Measurements from ENCODE around the gene MTCH1. TPM values are rescaled to one million over a fixed set of nuclear protein-coding genes. Genes with fewer than 3 reads are reported as not detected.

MTCH1 gene
- total RNA-seq, 4 donors from 2014 or later = 85.6 to 127 (median 116) TPM

DNA sequence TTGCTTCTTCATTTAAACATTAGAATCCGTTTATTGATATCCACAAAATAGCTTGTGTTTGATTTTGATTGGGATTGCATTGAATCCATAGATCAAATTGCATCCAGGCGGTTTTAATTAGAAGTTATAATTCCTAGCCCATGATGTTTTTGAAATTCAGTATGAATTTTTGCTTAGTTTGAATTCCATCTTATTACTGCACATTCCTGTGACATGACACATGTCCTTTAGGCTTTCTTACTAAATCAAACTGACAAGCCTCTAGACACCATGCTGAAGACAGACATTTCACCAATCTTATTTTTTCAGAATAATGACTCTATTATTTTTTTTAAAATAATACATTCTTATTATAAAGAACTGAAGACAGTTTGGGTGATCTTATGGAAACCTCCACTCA, 52.9 kb downstream of the MTCH1 start:
- no peaks in the 10 kb centered on the region for H3K36me3 ChIP-seq
- intact Hi-C loops (cut with DNase I; ENCODE audit: low total_unique reads) (no loop called here), in situ Hi-C loops (cut with MboI; ENCODE audit: low sequenced_read_pairs in 4 of 4) (no loop called here)
- DNase-seq (no peak), ATAC-seq (no peak)
- no peak overlapping the region for H3K27ac ChIP-seq
- H3K27me3 ChIP-seq = no peaks in the 10 kb centered on the region
- H3K4me3 ChIP-seq = no peak overlapping the region
- peaks cover 24 to 27% of the 10 kb centered on the region in 2 donors for H3K4me1 ChIP-seq
- TF ChIP-seq POLR2A (IDR thresholded peaks at IDR 0.05) = no peak
- TF ChIP-seq, protein P1, sequence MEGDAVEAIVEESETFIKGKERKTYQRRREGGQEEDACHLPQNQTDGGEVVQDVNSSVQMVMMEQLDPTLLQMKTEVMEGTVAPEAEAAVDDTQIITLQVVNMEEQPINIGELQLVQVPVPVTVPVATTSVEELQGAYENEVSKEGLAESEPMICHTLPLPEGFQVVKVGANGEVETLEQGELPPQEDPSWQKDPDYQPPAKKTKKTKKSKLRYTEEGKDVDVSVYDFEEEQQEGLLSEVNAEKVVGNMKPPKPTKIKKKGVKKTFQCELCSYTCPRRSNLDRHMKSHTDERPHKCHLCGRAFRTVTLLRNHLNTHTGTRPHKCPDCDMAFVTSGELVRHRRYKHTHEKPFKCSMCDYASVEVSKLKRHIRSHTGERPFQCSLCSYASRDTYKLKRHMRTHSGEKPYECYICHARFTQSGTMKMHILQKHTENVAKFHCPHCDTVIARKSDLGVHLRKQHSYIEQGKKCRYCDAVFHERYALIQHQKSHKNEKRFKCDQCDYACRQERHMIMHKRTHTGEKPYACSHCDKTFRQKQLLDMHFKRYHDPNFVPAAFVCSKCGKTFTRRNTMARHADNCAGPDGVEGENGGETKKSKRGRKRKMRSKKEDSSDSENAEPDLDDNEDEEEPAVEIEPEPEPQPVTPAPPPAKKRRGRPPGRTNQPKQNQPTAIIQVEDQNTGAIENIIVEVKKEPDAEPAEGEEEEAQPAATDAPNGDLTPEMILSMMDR (IDR thresholded peaks at IDR 0.05 in 4 of 5, conservative IDR thresholded peaks at IDR 0.05 in 1 of 5) = no peak
- H3K9me3 ChIP-seq = no peaks in the 10 kb centered on the region

DNA sequence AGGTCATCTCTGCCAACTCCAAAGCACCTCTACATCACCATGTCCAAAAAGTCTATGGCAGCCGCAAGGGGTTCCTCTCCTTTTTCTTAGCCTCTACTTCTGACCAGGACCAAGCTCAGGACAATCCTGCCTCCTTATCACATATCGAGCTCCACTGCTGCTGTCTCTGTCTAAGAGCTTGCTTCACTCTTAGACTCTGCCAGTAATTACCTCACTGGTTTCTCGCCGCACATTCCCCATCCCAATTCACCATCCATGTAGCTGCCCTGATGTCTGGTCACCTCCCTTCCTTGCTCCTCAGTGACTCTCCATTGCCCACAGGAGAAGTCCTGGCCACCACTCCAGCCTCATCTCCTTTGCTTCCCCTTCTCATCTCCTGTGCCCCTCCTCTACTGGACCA, 55.5 kb downstream of the MTCH1 start:
- no peak overlapping the region for H3K4me3 ChIP-seq
- intact Hi-C loops (cut with DNase I; ENCODE audit: low total_unique reads) = no loop called here
- ATAC-seq = no peak

DNA sequence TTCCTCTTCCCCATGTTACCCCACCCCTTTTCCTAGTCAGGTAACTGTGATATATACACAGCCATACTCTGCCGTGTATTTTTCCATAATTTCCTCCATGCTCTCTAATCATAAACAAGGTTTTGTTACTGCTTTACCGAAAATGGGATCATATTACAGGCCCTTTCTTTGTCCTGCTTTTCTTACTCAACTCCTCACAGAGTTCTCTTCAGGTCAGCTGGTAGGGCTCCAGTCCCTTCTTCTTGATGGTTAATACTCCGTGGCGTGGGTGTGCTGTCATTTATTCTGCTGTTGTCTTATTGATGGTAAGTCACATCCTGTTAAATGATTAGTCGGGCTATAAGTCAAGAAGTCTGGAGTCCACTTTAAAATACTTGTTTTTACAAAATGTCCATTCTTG, 56.4 kb downstream of the MTCH1 start:
- in situ Hi-C loops (cut with MboI; ENCODE audit: low sequenced_read_pairs in 4 of 4) (no loop called here), intact Hi-C loops (cut with DNase I; ENCODE audit: low total_unique reads) (loop anchor here (2.0 kb wide), 1 partner anchor 51 kb away; no protein-coding TSS in a partner anchor)
- H3K27me3 ChIP-seq = no peaks in the 10 kb centered on the region
- peaks cover 0 to 11% of the 10 kb centered on the region in 2 donors for H3K36me3 ChIP-seq
- ATAC-seq (peak; percentile 47 to 55), DNase-seq (peak in 1 of 2 donors; percentile 54)
- no peaks in the 10 kb centered on the region for H3K9me3 ChIP-seq
- no peak overlapping the region for H3K4me3 ChIP-seq
- peaks cover 38 to 40% of the 10 kb centered on the region in 2 donors for H3K4me1 ChIP-seq
- TF ChIP-seq, protein P1 (IDR thresholded peaks at IDR 0.05 in 4 of 5, conservative IDR thresholded peaks at IDR 0.05 in 1 of 5) = no peak
- no peak for TF ChIP-seq POLR2A (IDR thresholded peaks at IDR 0.05)
- peak overlapping the region; percentile 72 to 89 (median 80) for H3K27ac ChIP-seq

More for the DNA sequence above, 55.5 kb downstream of the MTCH1 start:
- no peak for DNase-seq
- Histone ChIP-seq H3K9me3 (no peaks in the 10 kb centered on the region), H3K27ac (peak overlapping the region in 2 of 4 donors; percentile 7 to 89), H3K36me3 (peaks cover 0 to 3% of the 10 kb centered on the region in 2 donors), H3K4me1 (peaks cover 38 to 40% of the 10 kb centered on the region in 2 donors), H3K27me3 (no peaks in the 10 kb centered on the region)
- in situ Hi-C loops (cut with MboI; ENCODE audit: low sequenced_read_pairs in 4 of 4) = no loop called here
- TF ChIP-seq, protein P1 (IDR thresholded peaks at IDR 0.05 in 4 of 5, conservative IDR thresholded peaks at IDR 0.05 in 1 of 5) = no peak
- no peak for TF ChIP-seq POLR2A (IDR thresholded peaks at IDR 0.05)

DNA sequence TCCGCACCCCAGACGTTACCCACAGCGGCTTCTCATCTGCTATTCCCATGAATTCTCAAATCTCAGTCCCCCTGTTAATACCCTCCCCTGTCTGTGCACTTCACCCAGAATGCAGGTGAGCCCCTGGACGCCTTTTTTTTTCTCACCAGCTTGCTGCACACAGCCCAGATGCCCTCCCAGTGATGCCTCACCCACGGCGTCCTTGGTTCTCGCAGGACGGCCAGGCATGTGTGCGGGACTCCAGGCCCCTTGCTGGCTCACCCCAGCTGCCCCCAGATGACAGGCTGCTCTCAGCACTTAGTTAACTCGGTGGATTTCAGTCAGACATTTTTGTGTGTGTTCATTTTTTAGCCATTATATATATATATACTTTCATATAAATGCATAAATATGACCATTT, 56.8 kb downstream of the MTCH1 start:
- in situ Hi-C loops (cut with MboI; ENCODE audit: low sequenced_read_pairs in 4 of 4) (no loop called here), intact Hi-C loops (cut with DNase I; ENCODE audit: low total_unique reads) (loop anchor here (2.0 kb wide), 1 partner anchor 52 kb away; no protein-coding TSS in a partner anchor)
- TF ChIP-seq POLR2A (IDR thresholded peaks at IDR 0.05) = no peak
- Histone ChIP-seq H3K4me3 (no peak overlapping the region), H3K9me3 (no peaks in the 10 kb centered on the region), H3K27ac (peak overlapping the region; percentile 72 to 89 (median 80)), H3K27me3 (no peaks in the 10 kb centered on the region), H3K36me3 (peaks cover 0 to 13% of the 10 kb centered on the region in 2 donors), H3K4me1 (peaks cover 38 to 40% of the 10 kb centered on the region in 2 donors)
- DNase-seq (no peak), ATAC-seq (no peak)

DNA sequence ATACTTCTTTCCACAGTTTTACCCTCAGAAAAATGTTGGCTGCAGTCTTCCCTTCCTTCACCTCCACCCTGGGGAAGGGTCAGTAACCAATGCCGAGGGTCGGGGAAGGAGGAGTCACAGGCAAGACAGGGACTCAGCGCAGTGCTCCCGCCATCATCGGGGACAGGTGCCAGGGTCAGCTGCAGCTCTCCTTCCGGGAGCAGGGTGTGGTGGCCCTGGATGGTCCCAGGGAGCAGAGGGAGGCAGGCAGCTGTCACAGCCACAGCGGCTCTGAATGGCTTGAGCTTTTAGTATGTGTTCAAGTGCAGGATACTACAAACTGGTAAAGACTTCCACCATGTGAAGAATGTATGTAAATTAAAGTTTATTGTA, 57.5 kb downstream of the MTCH1 start:
- TF ChIP-seq, protein P1 (IDR thresholded peaks at IDR 0.05 in 4 of 5, conservative IDR thresholded peaks at IDR 0.05 in 1 of 5) = no peak
- no peak for TF ChIP-seq POLR2A (IDR thresholded peaks at IDR 0.05)
- ATAC-seq = peak; percentile 7 to 52
- H3K36me3 ChIP-seq = peaks cover 0 to 19% of the 10 kb centered on the region in 2 donors
- intact Hi-C loops (cut with DNase I; ENCODE audit: low total_unique reads) (loop anchor here (2.0 kb wide), 1 partner anchor 52 kb away; no protein-coding TSS in a partner anchor), in situ Hi-C loops (cut with MboI; ENCODE audit: low sequenced_read_pairs in 4 of 4) (no loop called here)
- peak overlapping the region; percentile 72 to 89 (median 80) for H3K27ac ChIP-seq
- no peaks in the 10 kb centered on the region for H3K27me3 ChIP-seq
- no peaks in the 10 kb centered on the region for H3K9me3 ChIP-seq
- peak; percentile 37 to 67 for DNase-seq
- peaks cover 38 to 40% of the 10 kb centered on the region in 2 donors for H3K4me1 ChIP-seq
- peak overlapping the region in 1 of 4 donors; percentile 20 for H3K4me3 ChIP-seq

Data from gastrocnemius medialis (tissue), 4 donors.